Left renal cortex interstitium (tissue), 4 donors: ENCODE measurements around the gene C6orf89. TPM values are rescaled to one million over a fixed set of nuclear protein-coding genes. Genes with fewer than 3 reads are reported as not detected.

Experiments used
- polyA plus RNA-seq, 4 donors: library from polyadenylated mRNA; unstranded; fragments of 120-200 nt; gene quantifications; one replicate each; pipeline ENCODE4 v1.2.1, GENCODE V29; 2013; ENCODE audit not compliant: insufficient read length in 4 of 4

C6orf89 gene
- polyA plus RNA-seq, 4 donors: 43.0 to 50.6 (median 47.9) TPM

Other genes with a start within 250 kb of the C6orf89 start
- 10 to 100 TPM in 3 of 4 donors, 1 to 10 TPM in 1; 9.4 to 16.3 (median 11.6) TPM for gene CDKN1A, start 207.2 kb upstream of the C6orf89 start, polyA plus RNA-seq
- gene RAB44, start 188.1 kb upstream of the C6orf89 start, polyA plus RNA-seq: under 1 TPM in 2 of 4 donors, not detected in 2; 0.06 to 0.23 TPM
- gene CPNE5, start 46.5 kb upstream of the C6orf89 start, polyA plus RNA-seq: 10 to 100 TPM; 12.2 to 16.6 (median 13.8) TPM
- 10 to 100 TPM; 48.1 to 54.4 (median 51.1) TPM for gene PPIL1, start 11.1 kb upstream of the C6orf89 start, polyA plus RNA-seq
- 1 to 10 TPM in 3 of 4 donors, under 1 TPM in 1; 0.64 to 4.2 (median 1.6) TPM for gene PI16, start 68.8 kb downstream of the C6orf89 start, polyA plus RNA-seq
- 100 to 1,000 TPM; 162 to 189 (median 174) TPM for gene MTCH1, start 100.2 kb downstream of the C6orf89 start, polyA plus RNA-seq
- 1 to 10 TPM; 1.7 to 4.4 (median 2.0) TPM for gene FGD2, start 119.7 kb downstream of the C6orf89 start, polyA plus RNA-seq